Stomach (tissue), 9 donors: ENCODE measurements around the gene C4BPA. TPM values are rescaled to one million over a fixed set of nuclear protein-coding genes. Genes with fewer than 3 reads are reported as not detected.

Experiments used
- DNase-seq, 2 donors: peaks; one replicate each; pipeline versions ENCODE4 v3.0.0 to v3.0.0-alpha.2; 2013 to 2019
- H3K27ac ChIP-seq, 5 donors: fragments of 200-600 bp in 4 of 5; sonication (generic) in 4 of 5; one replicate each; pipeline ENCODE4 v1.5.1; 2013 to 2019; ENCODE audit warnings: mild to moderate bottlenecking in 1 of 5, moderate library complexity in 1 of 5
- H3K27me3 ChIP-seq, 3 donors: fragments of 200-600 bp; sonication (generic); one replicate each; pipeline ENCODE4 v1.5.1; 2017 to 2019; ENCODE audit warnings: mixed run types in 1 of 3
- H3K36me3 ChIP-seq, 4 donors: fragments of 200-600 bp; sonication (generic); 1 replicate in 3 of 4; 2 replicates in 1 of 4; pipeline ENCODE4 v1.5.1; 2016 to 2019
- H3K4me1 ChIP-seq, 4 donors: fragments of 200-600 bp; sonication (generic); one replicate each; pipeline ENCODE4 v1.5.1; 2016 to 2019
- H3K4me3 ChIP-seq, 4 donors: fragments of 200-600 bp; sonication (generic) in 3 of 4; one replicate each; pipeline ENCODE4 v1.5.1; 2016 to 2019; ENCODE audit warnings: mild to moderate bottlenecking in 1 of 4
- H3K9me3 ChIP-seq, 4 donors: fragments of 200-600 bp; sonication (generic); one replicate each; pipeline ENCODE4 v1.5.1; 2016 to 2019
- CTCF ChIP-seq, 7 experiments: fragments of 450-650 bp in 4 of 7; fragments of 200-600 bp in 3 of 7; sonication (generic) in 3 of 7; IDR thresholded peaks; one replicate each; pipeline ENCODE4 v1.5.1; 2016 to 2019; ENCODE audit warnings: antibody characterized with exemption in 7 of 7, control low read depth in 2 of 7, mild to moderate bottlenecking in 1 of 7
- EP300 ChIP-seq: sonication (generic); formaldehyde crosslinking; IDR thresholded peaks from one replicate; pipeline ENCODE4 v1.6.1; 2017; ENCODE audit warnings: antibody characterized with exemption
- POLR2A ChIP-seq, 4 donors: fragments of 450-650 bp; IDR thresholded peaks; one replicate each; pipeline ENCODE4 v1.6.1; 2016; ENCODE audit warnings: antibody characterized with exemption in 4 of 4, control low read depth in 2 of 4, mild to moderate bottlenecking in 1 of 4, moderate library complexity in 1 of 4
- POLR2AphosphoS5 ChIP-seq, 3 donors: sonication (generic); formaldehyde crosslinking; IDR thresholded peaks; one replicate each; pipeline ENCODE4 v1.6.1; 2016; ENCODE audit warnings: antibody characterized with exemption in 3 of 3
- WGBS, 5 donors: extraction: QIAGEN DNeasy Blood & Tissue Kit in 3 of 5; methylation state at CpG; one replicate each; pipeline versions ENCODE4 v1.1.5 to v1.1.7; 2013 to 2018; 5-methylcytosine and 5-hydroxymethylcytosine counted together
- intact Hi-C: fragments of 100-400 bp; cut with DNase I; formaldehyde crosslinking; loops from one replicate; pipeline ENCODE4 v1.15.1; 2023; ENCODE audit warnings: low total_unique reads
- polyA plus RNA-seq, 3 donors: library from polyadenylated mRNA; stranded (reverse); fragments of 200-250 nt; gene quantifications; one replicate each; pipeline ENCODE4 v1.2.3, GENCODE V29; 2013
- total RNA-seq, 5 donors: library from RNA; depleted of rRNA; stranded (reverse); fragments of >200 nt; gene quantifications; one replicate each; pipeline versions ENCODE4 v1.1.0 to v1.2.3, GENCODE V29; 2014 to 2016
- donor health status: healthy with polysubstance abuse.
- donor health status: Bipolar disorder and iron deficiency.
- donor health status: healthy.

C4BPA gene
- total and polyA plus RNA-seq, 8 donors: 1.2 to 24.6 (median 2.5) TPM; not detected in 5

DNA sequence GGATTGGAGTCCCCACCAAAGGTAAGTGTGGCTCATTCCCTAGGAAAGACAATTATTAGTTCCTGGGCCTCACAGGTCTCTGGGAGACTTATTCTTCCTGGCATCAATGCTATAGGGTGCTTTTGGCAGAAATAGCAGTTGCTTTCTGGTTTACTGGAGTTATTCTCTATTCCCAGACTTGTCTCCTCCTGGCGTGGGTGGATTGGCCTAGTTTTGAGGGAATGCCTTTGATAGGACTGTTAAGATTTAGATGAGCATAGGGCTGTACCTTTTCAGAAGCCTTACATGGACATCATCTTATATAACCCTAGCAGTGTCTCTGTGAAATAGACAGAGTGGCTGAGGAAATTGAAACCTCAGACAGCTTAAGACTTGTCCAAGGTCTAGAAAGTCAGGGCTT, 42.0 kb upstream of the C4BPA start:
- peaks cover 14 to 72% (median 72%) of the 10 kb centered on the region in 4 donors for H3K36me3 ChIP-seq
- no peak overlapping the region for H3K27ac ChIP-seq
- TF ChIP-seq EP300: no peak
- no peak for TF ChIP-seq POLR2AphosphoS5 (IDR thresholded peaks at IDR 0.05)
- no peak for TF ChIP-seq POLR2A (IDR thresholded peaks at IDR 0.05)
- TF ChIP-seq CTCF (IDR thresholded peaks at IDR 0.05): no peak

GRCh38 chr1:207063014-207063413, 41.0 kb upstream of the C4BPA start:
- H3K36me3 ChIP-seq: peaks cover 18 to 81% (median 79%) of the 10 kb centered on the region in 4 donors
- WGBS, 5 donors: 81 to 97% (median 90%) methylated on average over 5 of the region's 5 CpGs

More for the DNA sequence above, 42.0 kb upstream of the C4BPA start:
- 85 to 100% (median 93%) methylated on average over 1 of the region's 1 CpG for WGBS, 5 donors
- no peaks in the 10 kb centered on the region for H3K27me3 ChIP-seq
- intact Hi-C loops: no loop called here
- no peaks in the 10 kb centered on the region for H3K9me3 ChIP-seq
- no peak for DNase-seq
- H3K4me1 ChIP-seq: peaks cover 0 to 33% (median 23%) of the 10 kb centered on the region in 4 donors
- H3K4me3 ChIP-seq: no peak overlapping the region

GRCh38 chr1:207064561-207064960, 39.5 kb upstream of the C4BPA start:
- DNase-seq: peak; percentile 63 to 79
- intact Hi-C loops: no loop called here
- Histone ChIP-seq H3K36me3 (peaks cover 27 to 96% (median 94%) of the 10 kb centered on the region in 4 donors), H3K27me3 (no peaks in the 10 kb centered on the region), H3K4me3 (no peak overlapping the region), H3K9me3 (no peaks in the 10 kb centered on the region), H3K4me1 (peaks cover 0 to 34% (median 25%) of the 10 kb centered on the region in 4 donors), H3K27ac (peak overlapping the region; percentile 18 to 67 (median 43))
- TF ChIP-seq EP300 (no peak), CTCF (IDR thresholded peaks at IDR 0.05) (no peak), POLR2AphosphoS5 (IDR thresholded peaks at IDR 0.05) (no peak), POLR2A (IDR thresholded peaks at IDR 0.05) (no peak)
- WGBS, 5 donors: 33 to 59% (median 44%) methylated on average over 8 of the region's 8 CpGs

More at GRCh38 chr1:207063014-207063413, 41.0 kb upstream of the C4BPA start:
- intact Hi-C loops: no loop called here
- DNase-seq: no peak
- H3K4me1 ChIP-seq: peaks cover 0 to 33% (median 30%) of the 10 kb centered on the region in 4 donors
- no peak for TF ChIP-seq POLR2AphosphoS5 (IDR thresholded peaks at IDR 0.05)
- TF ChIP-seq EP300: no peak
- no peak for TF ChIP-seq CTCF (IDR thresholded peaks at IDR 0.05)
- no peak for TF ChIP-seq POLR2A (IDR thresholded peaks at IDR 0.05)
- no peaks in the 10 kb centered on the region for H3K27me3 ChIP-seq
- no peaks in the 10 kb centered on the region for H3K9me3 ChIP-seq
- H3K4me3 ChIP-seq: no peak overlapping the region
- no peak overlapping the region for H3K27ac ChIP-seq

DNA sequence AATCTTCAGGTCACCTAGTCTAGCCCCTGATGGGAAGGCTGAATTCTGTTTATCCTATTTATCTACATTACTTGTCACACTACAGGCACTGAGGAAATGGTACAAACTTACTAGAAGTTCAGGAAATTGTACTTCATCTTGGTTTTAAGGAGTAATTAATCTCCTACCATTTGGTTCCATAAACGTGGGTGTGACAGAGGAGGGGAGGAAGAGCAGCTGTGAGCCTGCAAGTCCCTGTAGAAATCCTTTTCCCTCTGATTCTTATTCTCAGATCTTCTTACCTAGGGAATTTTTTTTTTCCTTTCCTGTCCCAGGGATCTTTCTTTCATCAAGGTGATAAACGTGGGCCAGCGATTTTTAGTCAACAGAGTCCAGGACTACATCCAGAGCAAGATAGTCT, 36.8 kb upstream of the C4BPA start:
- intact Hi-C loops: no loop called here
- no peak for TF ChIP-seq EP300
- no peak for TF ChIP-seq POLR2A (IDR thresholded peaks at IDR 0.05)
- TF ChIP-seq POLR2AphosphoS5 (IDR thresholded peaks at IDR 0.05): no peak
- H3K4me1 ChIP-seq: peaks cover 0 to 41% (median 19%) of the 10 kb centered on the region in 4 donors
- 22 to 38% (median 28%) methylated on average over 3 of the region's 3 CpGs for WGBS, 5 donors
- H3K27me3 ChIP-seq: no peaks in the 10 kb centered on the region
- H3K27ac ChIP-seq: peak overlapping the region in 4 of 5 donors; percentile 26 to 66 (median 50)
- no peak for DNase-seq
- H3K4me3 ChIP-seq: no peak overlapping the region
- H3K9me3 ChIP-seq: no peaks in the 10 kb centered on the region
- H3K36me3 ChIP-seq: peaks cover 49 to 100% (median 99%) of the 10 kb centered on the region in 4 donors

DNA sequence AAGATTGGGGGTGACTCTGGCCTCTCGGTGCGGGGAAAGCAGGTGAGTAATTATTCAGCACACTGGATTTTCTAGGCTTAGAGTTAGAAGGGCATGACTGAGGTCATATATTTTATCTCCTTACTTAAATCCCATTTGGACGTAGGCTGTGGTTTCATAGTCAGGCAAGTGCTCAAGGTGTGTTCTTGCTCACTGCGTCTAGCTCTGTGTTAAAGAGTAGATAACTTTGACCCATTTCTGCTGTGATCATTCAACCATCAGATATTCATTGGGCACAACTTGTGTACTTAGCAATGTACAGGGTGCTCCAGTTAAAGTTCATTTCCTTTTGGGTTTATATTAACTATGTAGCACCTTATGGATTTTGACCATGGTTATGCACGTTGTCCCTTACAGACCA, 36.4 kb upstream of the C4BPA start:
- peak in 1 of 2 donors; percentile 46 for DNase-seq
- peaks cover 50 to 100% (median 99%) of the 10 kb centered on the region in 4 donors for H3K36me3 ChIP-seq
- TF ChIP-seq POLR2AphosphoS5 (IDR thresholded peaks at IDR 0.05): peak in 2 of 3 donors; percentile 26 to 37
- no peak for TF ChIP-seq POLR2A (IDR thresholded peaks at IDR 0.05)
- TF ChIP-seq CTCF (IDR thresholded peaks at IDR 0.05): no peak

More for the DNA sequence above, 36.4 kb upstream of the C4BPA start:
- no peak overlapping the region for H3K4me3 ChIP-seq
- peaks cover 0 to 41% (median 19%) of the 10 kb centered on the region in 4 donors for H3K4me1 ChIP-seq
- H3K27me3 ChIP-seq: no peaks in the 10 kb centered on the region
- H3K9me3 ChIP-seq: no peaks in the 10 kb centered on the region
- 44 to 64% (median 58%) methylated on average over 5 of the region's 5 CpGs for WGBS, 5 donors
- intact Hi-C loops: no loop called here
- H3K27ac ChIP-seq: peak overlapping the region in 4 of 5 donors; percentile 26 to 66 (median 50)
